GM23248 (cell line): Measurements from ENCODE around the gene FAM24A. TPM values are rescaled to one million over a fixed set of nuclear protein-coding genes. Genes with fewer than 3 reads are reported as not detected.
A peak's percentile ranks its signal among the peaks of the same experiment; 100 is the strongest.
"Not testable (repeated sequence)": the region's sequence is repeated elsewhere in the genome, so short reads cannot be mapped to it uniquely, and the experiment has no call there.

Source experiments
- DNase-seq: peaks from one replicate; pipeline ENCODE4 v3.0.0-alpha.2; 2015
- H2AFZ ChIP-seq: fragments of 200-600 bp; sonication (generic); 2 replicates; pipeline ENCODE4 v1.6.1; 2016; ENCODE audit warnings: antibody characterized with exemption
- H3F3A ChIP-seq: fragments of 200-600 bp; sonication (generic); 2 replicates; pipeline ENCODE4 v1.6.1; 2016; ENCODE audit warnings: mild to moderate bottlenecking, antibody characterized with exemption, mixed run types; ENCODE audit not compliant: insufficient read depth
- H3K27ac ChIP-seq: fragments of 200-600 bp; sonication (generic); 2 replicates; pipeline ENCODE4 v1.5.1; 2016; ENCODE audit warnings: mild to moderate bottlenecking
- H3K27me3 ChIP-seq: fragments of 200-600 bp; sonication (generic); replicated peaks from 2 replicates; pipeline ENCODE4 v1.6.1; 2016; ENCODE audit warnings: mild to moderate bottlenecking; ENCODE audit not compliant: insufficient read depth
- H3K36me3 ChIP-seq: fragments of 200-600 bp; sonication (generic); 2 replicates; pipeline ENCODE4 v1.6.1; 2016; ENCODE audit warnings: low read depth, mild to moderate bottlenecking
- H3K4me1 ChIP-seq: fragments of 200-600 bp; sonication (generic); 2 replicates; pipeline ENCODE4 v1.6.1; 2016; ENCODE audit warnings: mild to moderate bottlenecking; ENCODE audit not compliant: insufficient read depth
- H3K4me2 ChIP-seq: fragments of 200-600 bp; sonication (generic); one replicate; pipeline ENCODE4 v1.6.1; 2016; ENCODE audit warnings: mild to moderate bottlenecking; ENCODE audit not compliant: unreplicated experiment
- H3K4me3 ChIP-seq: fragments of 200-600 bp; sonication (generic); 2 replicates; pipeline ENCODE4 v1.5.1; 2016; ENCODE audit warnings: mild to moderate bottlenecking
- H3K79me2 ChIP-seq: fragments of 200-600 bp; sonication (generic); 2 replicates; pipeline ENCODE4 v1.6.1; 2016; ENCODE audit warnings: mild to moderate bottlenecking; ENCODE audit not compliant: insufficient read depth
- H3K9ac ChIP-seq: fragments of 200-600 bp; sonication (generic); 2 replicates; pipeline ENCODE4 v1.6.1; 2016; ENCODE audit warnings: mild to moderate bottlenecking
- H3K9me2 ChIP-seq: fragments of 200-600 bp; sonication (generic); 2 replicates; pipeline ENCODE4 v1.6.1; 2016; ENCODE audit warnings: mixed run types, mild to moderate bottlenecking, moderate library complexity; ENCODE audit not compliant: insufficient read depth
- H3K9me3 ChIP-seq: fragments of 200-600 bp; sonication (generic); one replicate; pipeline ENCODE4 v1.6.1; 2017; ENCODE audit warnings: low read depth
- H4K20me1 ChIP-seq: fragments of 200-600 bp; sonication (generic); 2 replicates; pipeline ENCODE4 v1.6.0; 2016; ENCODE audit not compliant: insufficient read depth
- EZH2 ChIP-seq: fragments of 200-600 bp; sonication (generic); IDR thresholded peaks from 2 replicates; pipeline ENCODE4 v1.6.1; 2018; ENCODE audit warnings: antibody characterized with exemption, mild to moderate bottlenecking; ENCODE audit not compliant: insufficient read depth, poor library complexity, severe bottlenecking
- EZH2phosphoT487 ChIP-seq: fragments of 200-600 bp; sonication (generic); IDR thresholded peaks from 2 replicates; pipeline ENCODE4 v1.6.1; 2018; ENCODE audit warnings: antibody characterized with exemption, moderate library complexity, mild to moderate bottlenecking, low read depth; ENCODE audit not compliant: insufficient read depth
- WGBS, 2 experiments: methylation state at CpG; one replicate each; pipeline ENCODE4 v1.1.6; 2015 to 2017; ENCODE audit warnings: low lambda C conversion rate in 2 of 2, low coverage in 1 of 2; ENCODE audit errors: missing lambda C conversion rate in 2 of 2; 5-methylcytosine and 5-hydroxymethylcytosine counted together
- in situ Hi-C: fragments of 300-500 bp; cut with MboI; formaldehyde crosslinking; loops from 2 replicates; pipeline ENCODE4 v1.15.0; 2020
- polyA plus RNA-seq: library from polyadenylated mRNA; unstranded; fragments of >200 nt; fragmentation: Nextera tagmentation; extraction: Ambion mirVana; gene quantifications from 2 replicates; pipeline ENCODE4 v1.2.1, GENCODE V29; 2016
- total RNA-seq: library from RNA; depleted of rRNA; stranded (reverse); fragments of >200 nt; shearing (Covaris generic); gene quantifications from 2 replicates; pipeline ENCODE4 v1.2.3, GENCODE V29; 2014

The FAM24A gene
- total and polyA plus RNA-seq, 2 experiments from 2014 or later = not detected

- H3K27ac ChIP-seq = peak overlapping the region; percentile 38
- H3K9me2 ChIP-seq = no peaks in the 10 kb centered on the region
- DNase-seq = peak; percentile 73
- H3F3A ChIP-seq = peaks cover 14% of the 10 kb centered on the region; the same call in 1 of the 2 replicates
- in situ Hi-C loops = no loop called here
- WGBS, 2 experiments = 95 to 100% methylated on average over 1 of the region's 1 CpG
- no peak overlapping the region for H2AFZ ChIP-seq
- TF ChIP-seq EZH2 (no peak), EZH2phosphoT487 (no peak)
- no peak overlapping the region for H3K9ac ChIP-seq
- peaks cover 54% of the 10 kb centered on the region for H3K4me1 ChIP-seq
- H4K20me1 ChIP-seq = no peaks in the 10 kb centered on the region
- H3K9me3 ChIP-seq = no peaks in the 10 kb centered on the region
- H3K4me2 ChIP-seq = no peak overlapping the region
- H3K79me2 ChIP-seq = peaks cover 85% of the 10 kb centered on the region
- no peak overlapping the region for H3K4me3 ChIP-seq
- no peaks in the 10 kb centered on the region for H3K36me3 ChIP-seq
- no peaks in the 10 kb centered on the region for H3K27me3 ChIP-seq
These were observed 45.5 kb upstream of the FAM24A start for GRCh38 chr10:122864901-122865300.

- H3K9ac ChIP-seq, H3K36me3 ChIP-seq, H4K20me1 ChIP-seq, H3K4me2 ChIP-seq, H2AFZ ChIP-seq, H3K9me2 ChIP-seq, H3K4me3 ChIP-seq, H3K9me3 ChIP-seq, H3K27me3 ChIP-seq, in situ Hi-C loops: not testable (repeated sequence)
- H3K79me2 ChIP-seq = peaks cover 69% of the 10 kb centered on the region
- H3K4me1 ChIP-seq = peaks cover 39% of the 10 kb centered on the region
- peaks cover 12% of the 10 kb centered on the region; the same call in 1 of the 2 replicates for H3F3A ChIP-seq
- 84 to 87% methylated on average over 3 of the region's 3 CpGs for WGBS, 2 experiments
- H3K27ac ChIP-seq = peak overlapping the region; percentile 52
- DNase-seq = peak; percentile 47
These were observed 43.5 kb upstream of the FAM24A start for GRCh38 chr10:122866757-122867482.

- DNase-seq, H3F3A ChIP-seq, H3K4me2 ChIP-seq, H4K20me1 ChIP-seq, H3K36me3 ChIP-seq, H3K9me3 ChIP-seq, H3K9ac ChIP-seq, H3K4me3 ChIP-seq, H3K9me2 ChIP-seq, H3K27me3 ChIP-seq, in situ Hi-C loops, H3K27ac ChIP-seq, H2AFZ ChIP-seq: not testable (repeated sequence)
- peaks cover 61% of the 10 kb centered on the region for H3K79me2 ChIP-seq
- peaks cover 21% of the 10 kb centered on the region for H3K4me1 ChIP-seq
- 96 to 100% methylated on average over 2 of the region's 2 CpGs for WGBS, 2 experiments
These were observed 41.6 kb upstream of the FAM24A start for GRCh38 chr10:122868768-122869167.

GRCh38 chr10:122871947-122872346 is 38.5 kb upstream of the FAM24A start:
- in situ Hi-C loops, DNase-seq, H3K27ac ChIP-seq, H3F3A ChIP-seq, H3K4me2 ChIP-seq, H2AFZ ChIP-seq, H3K4me1 ChIP-seq, H3K4me3 ChIP-seq, H4K20me1 ChIP-seq, H3K9me2 ChIP-seq, H3K9ac ChIP-seq, H3K9me3 ChIP-seq, H3K27me3 ChIP-seq, H3K36me3 ChIP-seq: not testable (repeated sequence)
- peaks cover 62% of the 10 kb centered on the region for H3K79me2 ChIP-seq
- WGBS, 2 experiments = 88 to 100% methylated on average over 2 of the region's 2 CpGs

GRCh38 chr10:122875843-122876466 is 34.5 kb upstream of the FAM24A start:
- Histone ChIP-seq H3K9ac (no peak overlapping the region), H3K79me2 (peaks cover 63% of the 10 kb centered on the region), H3K9me3 (no peaks in the 10 kb centered on the region), H3K4me1 (no peaks in the 10 kb centered on the region; the same call in 1 of the 2 replicates), H3K4me3 (no peak overlapping the region), H3F3A (no peaks in the 10 kb centered on the region), H2AFZ (no peak overlapping the region), H3K4me2 (no peak overlapping the region), H3K9me2 (no peaks in the 10 kb centered on the region), H3K27me3 (no peaks in the 10 kb centered on the region), H4K20me1 (no peaks in the 10 kb centered on the region), H3K27ac (no peak overlapping the region), H3K36me3 (no peaks in the 10 kb centered on the region)
- in situ Hi-C loops = no loop called here
- WGBS, 2 experiments = 45 to 50% methylated on average over 6 of the region's 6 CpGs
- DNase-seq = no peak
- no peak for TF ChIP-seq EZH2phosphoT487
- no peak for TF ChIP-seq EZH2
